Measurements from ENCODE around the gene LIN37.
A peak's percentile ranks its signal among the peaks of the same experiment; 100 is the strongest.

The LIN37 gene

GRCh38 chr19:35748106-35749020 is at the start of gene LIN37:
Gene LIN37, plus strand, starts transcription at chr19:35748576. Its CDS starts 149 bp downstream, at chr19:35748725.
- peak; percentile 98 for DNase-seq

GRCh38 chr19:35702223-35703012 is 46.0 kb upstream of the LIN37 start:
- peak; percentile 97 for DNase-seq

GRCh38 chr19:35703343-35703742 is 45.0 kb upstream of the LIN37 start:
- no peak for DNase-seq

GRCh38 chr19:35704218-35704617 is 44.2 kb upstream of the LIN37 start, which contains the start of gene ZBTB32:
Gene ZBTB32, plus strand, starts transcription at chr19:35704558. Its CDS starts 10,069 bp downstream, at chr19:35714627.
- DNase-seq = no peak

- DNase-seq = no peak
Measured at GRCh38 chr19:35708391-35708790, 40.0 kb upstream of the LIN37 start.

GRCh38 chr19:35710784-35711723 is 37.3 kb upstream of the LIN37 start:
- DNase-seq = no peak

GRCh38 chr19:35712567-35713505 is 35.5 kb upstream of the LIN37 start:
- DNase-seq = no peak

GRCh38 chr19:35713506-35713850 is 34.9 kb upstream of the LIN37 start:
- no peak for DNase-seq

GRCh38 chr19:35713904-35714495 is 34.4 kb upstream of the LIN37 start:
- no peak for DNase-seq

- DNase-seq = no peak
Measured at GRCh38 chr19:35714601-35715354, 33.6 kb upstream of the LIN37 start.

GRCh38 chr19:35715355-35715809 is 33.0 kb upstream of the LIN37 start:
- DNase-seq = no peak

- DNase-seq = peak; percentile 36
Measured at GRCh38 chr19:35715981-35716800, 32.2 kb upstream of the LIN37 start.

- peak; percentile 79 for DNase-seq
Measured at GRCh38 chr19:35716801-35717664, 31.3 kb upstream of the LIN37 start.

- DNase-seq = peak; percentile 93
Measured at GRCh38 chr19:35717665-35718344, 30.6 kb upstream of the LIN37 start, which contains the start of gene KMT2B. Gene KMT2B, plus strand, starts transcription at chr19:35718003. Its CDS starts 16 bp downstream, at chr19:35718019.

GRCh38 chr19:35718345-35719041 is 29.9 kb upstream of the LIN37 start:
- DNase-seq = no peak

GRCh38 chr19:35719402-35720162 is 28.8 kb upstream of the LIN37 start:
- no peak for DNase-seq
